ENCODE measurements around the gene STAC2. TPM values are rescaled to one million over a fixed set of nuclear protein-coding genes. Genes with fewer than 3 reads are reported as not detected.

The STAC2 gene
- total and polyA plus RNA-seq, 9 of the 15 experiments (the other 6 are each of a cell fraction or from before 2014, with no cell fraction given) = not detected

GRCh38 chr17:39197380-39198185, 28.2 kb downstream of the STAC2 start, which contains the start of gene CACNB1 (continued):
- no peak for TF ChIP-seq HNRNPL (IDR thresholded peaks at IDR 0.05; ENCODE audit: low read depth, low read length)
- TF ChIP-seq SETDB1 (IDR thresholded peaks at IDR 0.05; ENCODE audit: low read length) = no peak
- TF ChIP-seq ZNF77 (CRISPR knock-in tag; IDR thresholded peaks at IDR 0.05) = no peak
- TF ChIP-seq MTA3 (IDR thresholded peaks at IDR 0.05; ENCODE audit: borderline replicate concordance) = no peak
- no peak for TF ChIP-seq NFRKB (IDR thresholded peaks at IDR 0.05; ENCODE audit: low read depth)
- no peak for TF ChIP-seq PYGO2 (tag; IDR thresholded peaks at IDR 0.05)
- no peak for TF ChIP-seq ARID3B (CRISPR knock-in tag; IDR thresholded peaks at IDR 0.05; ENCODE audit: borderline replicate concordance)
- TF ChIP-seq ZNF347 (CRISPR knock-in tag; IDR thresholded peaks at IDR 0.05; ENCODE audit: low read depth) = no peak
- no peak for TF ChIP-seq ZNF134 (CRISPR knock-in tag; conservative IDR thresholded peaks at IDR 0.05)
- no peak for TF ChIP-seq RFX1 (IDR thresholded peaks at IDR 0.05)
- no peak for TF ChIP-seq STAG1 (CRISPR knock-in tag; IDR thresholded peaks at IDR 0.05; ENCODE audit: borderline replicate concordance)
- no peak for TF ChIP-seq MEF2D (tag; conservative IDR thresholded peaks at IDR 0.05; ENCODE audit: low read depth)
- peak; percentile 61 for TF ChIP-seq POLR2A (conservative IDR thresholded peaks at IDR 0.05)
- TF ChIP-seq ZNF696 (CRISPR knock-in tag; conservative IDR thresholded peaks at IDR 0.05) = no peak
- no peak for TF ChIP-seq PHTF2 (CRISPR knock-in tag; IDR thresholded peaks at IDR 0.05)
- TF ChIP-seq TEAD4 (IDR thresholded peaks at IDR 0.05; ENCODE audit: low read length) = no peak
- TF ChIP-seq TEAD4 (CRISPR knock-in tag; IDR thresholded peaks at IDR 0.05; ENCODE audit: borderline replicate concordance) = no peak
- TF ChIP-seq ZNF584 (CRISPR knock-in tag; IDR thresholded peaks at IDR 0.05; ENCODE audit: low read depth) = no peak
- no peak for TF ChIP-seq KLF1 (tag; IDR thresholded peaks at IDR 0.05)
- TF ChIP-seq PML (IDR thresholded peaks at IDR 0.05; ENCODE audit: low read length) = no peak
- TF ChIP-seq ZNF174 (CRISPR knock-in tag; IDR thresholded peaks at IDR 0.05) = no peak
- TF ChIP-seq ZBTB17 (CRISPR knock-in tag; IDR thresholded peaks at IDR 0.05) = no peak
- TF ChIP-seq NONO (IDR thresholded peaks at IDR 0.05; ENCODE audit: low read depth in 2 of 2, low read length in 1 of 2) = no peak
- TF ChIP-seq ZNF707 (CRISPR knock-in tag; conservative IDR thresholded peaks at IDR 0.05) = no peak
- TF ChIP-seq ZNF717 (CRISPR knock-in tag; IDR thresholded peaks at IDR 0.05) = no peak

All from K562 (cell line).